ENCODE results near the gene DHRS7. TPM values are rescaled to one million over a fixed set of nuclear protein-coding genes. Genes with fewer than 3 reads are reported as not detected.

DHRS7 gene
- total RNA-seq, 1 donor from 2014 or later: 76.5 TPM

- no peak overlapping the region for H3K4me3 Mint-ChIP-seq (ENCODE audit: low read depth)
- DNase-seq (ENCODE audit: low spot score, unreplicated experiment): no peak
- peaks cover 9% of the 10 kb centered on the region for H3K36me3 Mint-ChIP-seq (ENCODE audit: insufficient read depth)
- TF ChIP-seq CTCF (IDR thresholded peaks at IDR 0.05; ENCODE audit: unreplicated experiment): no peak
- H3K27ac Mint-ChIP-seq: peak overlapping the region; percentile 78
- H3K9me3 Mint-ChIP-seq (ENCODE audit: low read depth): peaks cover 2% of the 10 kb centered on the region
- peaks cover 37% of the 10 kb centered on the region for H3K4me1 Mint-ChIP-seq (ENCODE audit: low read depth)
- H3K27me3 Mint-ChIP-seq: no peaks in the 10 kb centered on the region
Measured at GRCh38 chr14:60095781-60096450, 69.3 kb downstream of the DHRS7 start.

GRCh38 chr14:60095231-60095630 lies 70.0 kb downstream of the DHRS7 start:
- Mint-ChIP-seq H3K27me3 (no peaks in the 10 kb centered on the region), H3K36me3 (ENCODE audit: insufficient read depth) (peaks cover 8% of the 10 kb centered on the region), H3K4me3 (ENCODE audit: low read depth) (no peak overlapping the region), H3K9me3 (ENCODE audit: low read depth) (peaks cover 2% of the 10 kb centered on the region), H3K27ac (no peak overlapping the region), H3K4me1 (ENCODE audit: low read depth) (peaks cover 33% of the 10 kb centered on the region)
- DNase-seq (ENCODE audit: low spot score, unreplicated experiment): no peak
- TF ChIP-seq CTCF (IDR thresholded peaks at IDR 0.05; ENCODE audit: unreplicated experiment): no peak

- peaks cover 8% of the 10 kb centered on the region for H3K36me3 Mint-ChIP-seq (ENCODE audit: insufficient read depth)
- H3K27me3 Mint-ChIP-seq: no peaks in the 10 kb centered on the region
- H3K9me3 Mint-ChIP-seq (ENCODE audit: low read depth): peaks cover 2% of the 10 kb centered on the region
- H3K27ac Mint-ChIP-seq: peak overlapping the region; percentile 80
- no peak for DNase-seq (ENCODE audit: low spot score, unreplicated experiment)
- peak overlapping the region; percentile 94 for H3K4me3 Mint-ChIP-seq (ENCODE audit: low read depth)
- H3K4me1 Mint-ChIP-seq (ENCODE audit: low read depth): peaks cover 33% of the 10 kb centered on the region
- TF ChIP-seq CTCF (IDR thresholded peaks at IDR 0.05; ENCODE audit: unreplicated experiment): no peak
Measured at GRCh38 chr14:60094306-60094897, 70.8 kb downstream of the DHRS7 start.

Other genes starting within 250 kb of the DHRS7 start
- gene LRRC9, start 245.3 kb downstream of the DHRS7 start, total RNA-seq: 3.2 and 3.7 TPM in 2 replicates
- gene PCNX4, start 73.5 kb downstream of the DHRS7 start, total RNA-seq: 78.0 and 85.2 TPM in 2 replicates
- 43.1 and 46.3 TPM in 2 replicates for gene PPM1A, start 83.8 kb upstream of the DHRS7 start, total RNA-seq